H1 (cell line): ENCODE results near the gene CAMK1G. TPM values are rescaled to one million over a fixed set of nuclear protein-coding genes. Genes with fewer than 3 reads are reported as not detected.

ENCODE experiments used
- CTCF ChIA-PET: fragments of 300-600 bp; sonication (Branson Sonifier 250); formaldehyde crosslinking; loops from one replicate; lab custom pipeline; 2021; ENCODE audit not compliant: partially characterized antibody; lab: Charles Lee
- POLR2A ChIA-PET: fragments of 300-600 bp; sonication (Branson Sonifier 250); formaldehyde crosslinking; loops from one replicate; lab custom pipeline; 2021; ENCODE audit warnings: inconsistent platforms; ENCODE audit not compliant: partially characterized antibody; lab: Charles Lee
- DNase-seq, 2 experiments: peaks; one replicate each; pipeline versions ENCODE4 v3.0.0 to v3.0.0-alpha.2; 2010 to 2022; ENCODE audit warnings: low spot score in 2 of 2, low read depth in 1 of 2, mixed read lengths in 1 of 2
- FAIRE-seq: peaks from 2 replicates; lab custom pipeline; 2011; peaks lifted over from hg19 to GRCh38; lab: Jason Lieb, UNC
- H2AFZ ChIP-seq: 2 replicates; pipeline ENCODE4 v1.8.1; 2012; ENCODE audit warnings: low read length, inconsistent platforms
- H2AK5ac ChIP-seq: 2 replicates; pipeline ENCODE4 v1.6.1; 2013; ENCODE audit warnings: low read depth, low read length
- H2BK120ac ChIP-seq: replicated peaks from 2 replicates; pipeline ENCODE3; 2013; ENCODE audit warnings: low read depth, low read length, inconsistent platforms
- H2BK12ac ChIP-seq: 2 replicates; pipeline ENCODE4 v1.6.1; 2013; ENCODE audit warnings: low read depth, low read length
- H2BK15ac ChIP-seq: 2 replicates; pipeline ENCODE4 v1.6.1; 2013; ENCODE audit warnings: low read length
- H2BK20ac ChIP-seq: 2 replicates; pipeline ENCODE4 v1.6.1; 2013; ENCODE audit warnings: low read length
- H2BK5ac ChIP-seq: 2 replicates; pipeline ENCODE4 v1.6.1; 2013; ENCODE audit warnings: low read depth, low read length
- H3K14ac ChIP-seq: 2 replicates; pipeline ENCODE4 v1.6.1; 2013; ENCODE audit warnings: inconsistent platforms; ENCODE audit not compliant: insufficient read length
- H3K18ac ChIP-seq: 2 replicates; pipeline ENCODE4 v1.6.1; 2013; ENCODE audit warnings: low read length; ENCODE audit errors: extremely low read depth
- H3K23ac ChIP-seq: 2 replicates; pipeline ENCODE4 v1.6.1; 2013; ENCODE audit warnings: inconsistent platforms; ENCODE audit not compliant: insufficient read length
- H3K23me2 ChIP-seq: 2 replicates; pipeline ENCODE4 v1.6.1; 2013; ENCODE audit warnings: low read depth, low read length
- H3K27ac ChIP-seq: 2 replicates; pipeline ENCODE4 v1.6.1; 2011; ENCODE audit warnings: low read depth, low read length, inconsistent platforms
- H3K27me3 ChIP-seq, 4 experiments: replicated peaks in 1 of 4; 1 replicate in 1 of 4; 2 replicates in 3 of 4; pipeline versions ENCODE4 v1.6.1 to v1.8.1; 2011 to 2013; ENCODE audit warnings: low read length in 3 of 4, mild to moderate bottlenecking in 3 of 4, inconsistent platforms in 2 of 4, mixed read lengths in 2 of 4, moderate library complexity in 1 of 4; ENCODE audit not compliant: control insufficient read depth in 3 of 4, insufficient read depth in 3 of 4; ENCODE audit errors: extremely low read depth in 1 of 4
- H3K36me3 ChIP-seq, 4 experiments: 2 replicates each; pipeline versions ENCODE4 v1.6.1 to v1.8.1; 2011 to 2013; ENCODE audit warnings: mild to moderate bottlenecking in 4 of 4, low read length in 3 of 4, moderate library complexity in 2 of 4, control low read depth in 1 of 4, inconsistent platforms in 1 of 4; ENCODE audit not compliant: insufficient read depth in 4 of 4, control insufficient read depth in 2 of 4
- H3K4ac ChIP-seq: replicated peaks from 2 replicates; pipeline ENCODE3; 2013; ENCODE audit warnings: low read length, low read depth, mixed read lengths, inconsistent platforms; ENCODE audit not compliant: insufficient read length
- H3K4me1 ChIP-seq, 4 experiments: replicated peaks in 1 of 4; 1 replicate in 1 of 4; 2 replicates in 3 of 4; pipeline versions ENCODE4 v1.6.1 to v1.8.1; 2011 to 2013; ENCODE audit warnings: low read length in 3 of 4, inconsistent platforms in 2 of 4, mixed read lengths in 1 of 4; ENCODE audit not compliant: insufficient read depth in 4 of 4, control insufficient read depth in 3 of 4
- H3K4me2 ChIP-seq, 2 experiments: 2 replicates each; pipeline versions ENCODE4 v1.6.1 to v1.8.1; 2011 to 2013; ENCODE audit warnings: low read depth in 2 of 2, low read length in 2 of 2, control low read depth in 1 of 2, inconsistent platforms in 1 of 2, mild to moderate bottlenecking in 1 of 2; ENCODE audit not compliant: insufficient read depth in 1 of 2
- H3K4me3 ChIP-seq, 4 experiments: fragments of 200-600, 300-600 bp in 1 of 4; sonication (generic), shearing (Covaris generic), sonication (Bioruptor Twin) in 1 of 4; 2 replicates each; pipeline versions ENCODE4 v1.5.1 to v1.8.1; 2011 to 2016; ENCODE audit warnings: low read length in 4 of 4, low read depth in 3 of 4, control low read depth in 2 of 4, inconsistent platforms in 2 of 4, mild to moderate bottlenecking in 2 of 4, mixed read lengths in 1 of 4, moderate library complexity in 1 of 4; ENCODE audit not compliant: insufficient read depth in 2 of 4; ENCODE audit errors: extremely low read depth in 1 of 4
- H3K56ac ChIP-seq: replicated peaks from 2 replicates; pipeline ENCODE3; 2013; ENCODE audit warnings: low read depth, mild to moderate bottlenecking, mixed read lengths, low read length, inconsistent platforms; ENCODE audit not compliant: insufficient read length
- H3K79me1 ChIP-seq: 2 replicates; pipeline ENCODE4 v1.6.1; 2013; ENCODE audit warnings: low read depth, low read length, control low read depth
- H3K79me2 ChIP-seq, 2 experiments: 2 replicates each; pipeline versions ENCODE4 v1.6.1 to v1.8.1; 2012 to 2013; ENCODE audit warnings: low read length in 2 of 2, mild to moderate bottlenecking in 2 of 2, inconsistent platforms in 1 of 2; ENCODE audit not compliant: insufficient read depth in 2 of 2, control insufficient read depth in 1 of 2
- H3K9ac ChIP-seq, 4 experiments: replicated peaks in 1 of 4; 1 replicate in 1 of 4; 2 replicates in 3 of 4; pipeline versions ENCODE4 v1.6.1 to v1.8.1; 2011 to 2013; ENCODE audit warnings: low read depth in 3 of 4, low read length in 3 of 4, control low read depth in 2 of 4, mild to moderate bottlenecking in 2 of 4, moderate library complexity in 2 of 4, inconsistent platforms in 1 of 4; ENCODE audit errors: extremely low read depth in 1 of 4
- H3K9me3 ChIP-seq, 2 experiments: 2 replicates each; pipeline versions ENCODE4 v1.6.1 to v1.8.1; 2012 to 2013; ENCODE audit warnings: mild to moderate bottlenecking in 2 of 2, moderate library complexity in 2 of 2, control low read depth in 1 of 2, inconsistent platforms in 1 of 2, low read depth in 1 of 2, low read length in 1 of 2, mixed read lengths in 1 of 2; ENCODE audit not compliant: insufficient read depth in 2 of 2
- H4K20me1 ChIP-seq, 2 experiments: replicated peaks in 1 of 2; 2 replicates each; pipeline versions ENCODE3 to v1.8.1; 2011 to 2013; ENCODE audit warnings: inconsistent platforms in 2 of 2, low read length in 2 of 2, mild to moderate bottlenecking in 1 of 2; ENCODE audit not compliant: insufficient read depth in 2 of 2, control insufficient read depth in 1 of 2
- H4K5ac ChIP-seq: 2 replicates; pipeline ENCODE4 v1.6.1; 2013; ENCODE audit warnings: low read length, low read depth, mixed read lengths, inconsistent platforms; ENCODE audit not compliant: insufficient read length
- H4K8ac ChIP-seq: 2 replicates; pipeline ENCODE4 v1.8.0; 2013; ENCODE audit warnings: mild to moderate bottlenecking, moderate library complexity, low read length, inconsistent platforms; ENCODE audit not compliant: insufficient read depth; ENCODE audit errors: extremely low read depth
- H4K91ac ChIP-seq: replicated peaks from 2 replicates; pipeline ENCODE3; 2013; ENCODE audit warnings: low read length, mixed read lengths, inconsistent platforms; ENCODE audit not compliant: insufficient read length
- CHD2 ChIP-seq: IDR thresholded peaks from 2 replicates; pipeline ENCODE4 v1.6.1; 2012; ENCODE audit warnings: low read length, improper control_type of control experiment
- HDAC6 ChIP-seq: IDR thresholded peaks from one replicate; pipeline ENCODE4 v1.7.1; 2012; ENCODE audit warnings: low read depth, mild to moderate bottlenecking, inconsistent platforms, low read length, moderate library complexity
- MAX ChIP-seq: IDR thresholded peaks from 2 replicates; pipeline ENCODE4 v1.6.1; 2012; ENCODE audit warnings: inconsistent platforms
- NRF1 ChIP-seq: IDR thresholded peaks from 2 replicates; pipeline ENCODE4 v1.6.1; 2011; ENCODE audit warnings: mild to moderate bottlenecking, low read depth, low read length, improper control_type of control experiment
- POU5F1 ChIP-seq: IDR thresholded peaks from 2 replicates; pipeline ENCODE4 v1.6.1; 2011; ENCODE audit warnings: low read depth, mild to moderate bottlenecking, low read length, moderate library complexity
- SIX5 ChIP-seq: IDR thresholded peaks from 2 replicates; pipeline ENCODE4 v1.6.1; 2011; ENCODE audit warnings: mild to moderate bottlenecking, low read depth, low read length
- TAF7 ChIP-seq: optimal IDR thresholded peaks from 2 replicates; pipeline ENCODE3; 2011; ENCODE audit warnings: low read depth, mild to moderate bottlenecking, inconsistent platforms, low read length, moderate library complexity, borderline replicate concordance
- WGBS, 2 experiments: shearing (Covaris generic) in 1 of 2; methylation state at CpG; one replicate each; pipeline versions ENCODE4 v1.1.6 to v1.1.7; 2013 to 2015; ENCODE audit warnings: low lambda C conversion rate in 2 of 2, mixed read lengths in 2 of 2, inconsistent platforms in 1 of 2, low coverage in 1 of 2, missing lambda C conversion rate in 1 of 2; ENCODE audit not compliant: insufficient replicate concordance in 2 of 2, insufficient coverage in 1 of 2, insufficient read length in 1 of 2; ENCODE audit errors: extremely low coverage in 1 of 2, missing lambda C conversion rate in 1 of 2; 5-methylcytosine and 5-hydroxymethylcytosine counted together
- polyA plus RNA-seq, 7 experiments: library from polyadenylated mRNA; depleted of rRNA in 3 of 7; stranded (reverse) in 5 of 7; unstranded in 2 of 7; fragments of >200 nt in 5 of 7; fragments of 200-250 nt in 2 of 7; gene quantifications; 1 replicate in 5 of 7; 2 replicates in 1 of 7; 4 replicates in 1 of 7; pipeline versions ENCODE4 v1.2.1 to v1.2.3, GENCODE V29; 2011 to 2013; ENCODE audit warnings: missing spikeins in 2 of 7, mixed read lengths in 2 of 7
- total RNA-seq: library from RNA; stranded (reverse); fragmentation: NEBNext Ultra II Directional; extraction: Animal tissue kit (Norgen Biotek cat#: 25700); gene quantifications from 2 replicates; pipeline ENCODE4 v1.2.1, GENCODE V29; 2021
- TF ChIP-seq, protein P1 (sequence below): IDR thresholded peaks from 2 replicates; pipeline ENCODE4 v1.6.1; 2012; ENCODE audit warnings: low read length, inconsistent platforms

Gene CAMK1G
- total and polyA plus RNA-seq, 2 of the 8 experiments (the other 6 are each of a cell fraction or from before 2014, with no cell fraction given), result 1.00 to 1.0 TPM

- no peak overlapping the region for H2AFZ ChIP-seq
- no peak overlapping the region for H4K5ac ChIP-seq
- H3K27ac ChIP-seq, result no peak overlapping the region
- no peak overlapping the region for H2AK5ac ChIP-seq
- H4K91ac ChIP-seq, result no peak overlapping the region
- no peak overlapping the region for H2BK12ac ChIP-seq
- no peak overlapping the region for H3K14ac ChIP-seq
- no peaks in the 10 kb centered on the region for H3K9me3 ChIP-seq
- H3K23ac ChIP-seq, result no peak overlapping the region
- no peaks in the 10 kb centered on the region; a peak in 1 of 7 replicates for H3K27me3 ChIP-seq
- no peak overlapping the region for H2BK5ac ChIP-seq
- H3K4ac ChIP-seq, result no peak overlapping the region
- no peaks in the 10 kb centered on the region for H3K36me3 ChIP-seq
- no peak overlapping the region for H3K4me2 ChIP-seq
- ChIA-PET POLR2A (no interaction called here), CTCF (interaction anchor here (0.8 to 28.8 kb wide), 6 partner anchors 10 to 148 kb away, joined by 3 to 636 read pairs (median 4); partner anchors contain the start of gene CAMK1G)
- no peaks in the 10 kb centered on the region for H3K23me2 ChIP-seq
- DNase-seq (no peak), FAIRE-seq (no peak)
- H3K79me1 ChIP-seq, result no peaks in the 10 kb centered on the region
- H4K20me1 ChIP-seq, result no peaks in the 10 kb centered on the region
- no peak overlapping the region for H2BK20ac ChIP-seq
- H3K4me1 ChIP-seq, result no peaks in the 10 kb centered on the region
- no peak overlapping the region for H2BK15ac ChIP-seq
- 93% methylated on average over 1 of the region's 1 CpG; no CpG with 5 or more reads in 1 of the 2 experiments for WGBS, 2 experiments
- no peaks in the 10 kb centered on the region for H3K79me2 ChIP-seq
- H3K18ac ChIP-seq, result no peak overlapping the region
- no peak overlapping the region for H2BK120ac ChIP-seq
- no peak overlapping the region for H3K9ac ChIP-seq
- no peak overlapping the region for H3K4me3 ChIP-seq
- H4K8ac ChIP-seq, result no peak overlapping the region
- H3K56ac ChIP-seq, result no peak overlapping the region
- TF ChIP-seq POU5F1, result no peak
- TF ChIP-seq NRF1, result no peak
- TF ChIP-seq SIX5, result no peak
- TF ChIP-seq, protein P1, sequence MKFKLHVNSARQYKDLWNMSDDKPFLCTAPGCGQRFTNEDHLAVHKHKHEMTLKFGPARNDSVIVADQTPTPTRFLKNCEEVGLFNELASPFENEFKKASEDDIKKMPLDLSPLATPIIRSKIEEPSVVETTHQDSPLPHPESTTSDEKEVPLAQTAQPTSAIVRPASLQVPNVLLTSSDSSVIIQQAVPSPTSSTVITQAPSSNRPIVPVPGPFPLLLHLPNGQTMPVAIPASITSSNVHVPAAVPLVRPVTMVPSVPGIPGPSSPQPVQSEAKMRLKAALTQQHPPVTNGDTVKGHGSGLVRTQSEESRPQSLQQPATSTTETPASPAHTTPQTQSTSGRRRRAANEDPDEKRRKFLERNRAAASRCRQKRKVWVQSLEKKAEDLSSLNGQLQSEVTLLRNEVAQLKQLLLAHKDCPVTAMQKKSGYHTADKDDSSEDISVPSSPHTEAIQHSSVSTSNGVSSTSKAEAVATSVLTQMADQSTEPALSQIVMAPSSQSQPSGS, result no peak
- TF ChIP-seq TAF7, result no peak
- no peak for TF ChIP-seq HDAC6
- no peak for TF ChIP-seq MAX
- no peak for TF ChIP-seq CHD2
Observed at GRCh38 chr1:209600541-209600940, 17.0 kb downstream of the CAMK1G start.
